Stimulated activated CD8-positive, alpha-beta memory T cell treated with anti-CD3 and anti-CD28 coated beads, Interleukin-12 subunit alpha, Interleukin-12 subunit beta, amount 100 ng/mL, for 1 hour (primary cell): Measurements from ENCODE around the gene FHL3.
"Not testable (repeated sequence)": the region's sequence is repeated elsewhere in the genome, so short reads cannot be mapped to it uniquely, and the experiment has no call there.

ENCODE experiments used
- DNase-seq: peaks from one replicate; pipeline ENCODE4 v3.0.0-alpha.2; 2020; ENCODE audit warnings: low read depth

Gene FHL3

DNA sequence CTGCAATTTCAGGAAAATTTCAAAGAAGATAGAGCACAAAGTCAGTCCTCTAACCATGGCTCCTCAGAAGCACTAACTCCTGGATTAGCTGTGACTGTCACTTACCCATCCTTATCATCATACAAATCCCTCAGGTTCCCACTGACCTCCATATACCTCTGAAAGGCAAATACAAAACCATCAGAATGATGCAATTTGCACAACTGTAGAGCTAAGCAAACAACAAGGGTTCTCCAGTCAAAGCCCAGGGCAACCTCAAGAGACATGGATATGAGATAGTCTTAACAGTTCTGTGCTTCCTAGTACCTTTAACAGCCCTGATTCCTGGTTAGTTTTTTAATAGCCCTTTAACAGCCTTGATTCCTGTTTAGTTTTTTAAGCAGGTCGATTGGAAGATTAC, 17.6 kb downstream of the FHL3 start:
- no peak for DNase-seq

DNA sequence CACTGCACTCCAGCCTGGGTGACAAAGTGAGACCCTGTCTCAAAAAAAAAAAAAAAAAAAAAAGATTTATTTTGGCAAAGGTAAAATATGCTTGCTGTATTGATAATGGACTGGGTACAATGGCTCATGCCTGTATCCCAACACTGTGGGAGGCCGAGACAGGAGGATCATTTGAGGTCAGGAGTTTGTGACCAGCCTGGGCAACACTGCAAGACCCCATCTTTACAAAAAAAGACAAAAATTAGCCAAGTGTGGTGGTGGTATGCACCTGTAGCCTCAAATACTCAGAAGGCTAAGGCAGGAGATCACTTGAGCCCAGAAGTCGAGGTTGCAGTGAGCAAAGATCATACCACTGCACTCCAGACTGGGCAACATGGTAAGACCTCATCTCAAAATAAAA, 21.8 kb downstream of the FHL3 start:
- no peak for DNase-seq

DNA sequence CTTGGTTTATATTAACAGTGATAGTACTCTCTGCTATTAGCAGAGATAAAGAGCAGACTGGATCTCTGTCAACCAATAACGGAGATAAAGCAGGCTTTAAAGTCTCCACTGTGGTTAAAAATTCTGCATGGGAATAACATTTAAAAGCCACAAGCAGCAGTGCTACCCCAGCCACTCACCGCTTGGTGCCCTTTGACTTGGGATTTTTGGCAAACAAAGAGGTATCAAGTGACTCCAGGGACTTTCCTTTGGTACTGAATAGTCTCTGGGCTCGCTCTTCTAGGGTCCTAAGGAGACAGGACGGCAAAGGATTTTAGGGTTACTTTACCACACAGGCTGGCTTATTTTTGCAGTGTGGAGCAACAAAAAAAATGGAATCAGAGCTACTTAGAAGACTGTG, 26.8 kb downstream of the FHL3 start:
- DNase-seq: no peak

DNA sequence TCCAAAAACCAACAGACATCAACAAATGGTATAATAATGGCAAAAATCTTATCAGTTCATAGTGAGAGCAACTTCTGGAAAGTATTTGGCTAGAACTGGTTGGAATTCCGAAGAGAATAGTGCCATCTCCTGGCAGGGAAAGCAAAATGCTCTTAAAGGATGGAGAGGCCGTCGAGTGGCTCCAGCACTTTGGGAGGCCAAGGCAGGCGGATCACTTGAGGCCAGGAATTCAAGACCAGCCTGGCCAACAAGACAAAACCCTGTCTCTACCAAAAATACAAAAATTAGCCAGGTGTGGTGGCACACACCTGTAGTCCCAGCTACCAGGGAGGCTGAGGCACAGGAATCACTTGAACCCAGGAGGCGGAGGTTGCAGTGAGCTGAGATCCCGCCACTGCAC, 30.2 kb downstream of the FHL3 start:
- not testable (repeated sequence) for DNase-seq

DNA sequence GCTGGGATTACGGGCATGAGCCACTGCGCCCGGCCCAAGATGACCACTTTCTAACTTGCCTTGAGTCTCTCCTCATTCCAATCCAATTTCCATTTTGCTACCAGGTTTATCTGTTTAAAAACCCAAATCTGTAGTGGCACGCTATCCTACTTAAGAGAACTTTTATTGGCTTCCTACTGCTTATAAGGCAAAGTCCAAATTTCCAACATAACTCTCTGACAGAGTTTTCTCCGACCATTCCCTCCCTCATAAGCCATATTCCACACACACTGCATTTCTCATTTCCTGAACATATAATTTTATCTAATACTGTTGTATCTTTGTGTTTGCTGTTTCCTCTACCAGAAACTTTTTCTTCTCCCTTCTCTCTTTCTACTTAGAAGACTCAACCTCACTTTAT, 30.7 kb downstream of the FHL3 start:
- no peak for DNase-seq

DNA sequence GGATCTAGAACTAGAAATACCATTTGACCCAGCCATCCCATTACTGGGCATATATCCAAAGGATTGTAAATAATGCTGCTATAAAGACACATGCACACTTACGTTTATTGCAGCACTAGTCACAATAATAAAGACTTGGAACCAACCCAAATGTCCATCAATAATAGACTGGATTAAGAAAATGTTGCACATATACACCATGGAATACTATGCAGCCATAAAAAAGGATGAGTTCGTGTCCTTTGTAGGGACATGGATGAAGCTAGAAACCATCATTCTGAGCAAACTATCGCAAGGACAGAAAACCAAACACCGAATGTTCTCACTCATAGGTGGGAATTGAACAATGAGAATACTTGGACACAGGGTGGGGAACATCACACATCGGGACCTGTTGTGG, 31.6 kb downstream of the FHL3 start:
- not testable (repeated sequence) for DNase-seq

DNA sequence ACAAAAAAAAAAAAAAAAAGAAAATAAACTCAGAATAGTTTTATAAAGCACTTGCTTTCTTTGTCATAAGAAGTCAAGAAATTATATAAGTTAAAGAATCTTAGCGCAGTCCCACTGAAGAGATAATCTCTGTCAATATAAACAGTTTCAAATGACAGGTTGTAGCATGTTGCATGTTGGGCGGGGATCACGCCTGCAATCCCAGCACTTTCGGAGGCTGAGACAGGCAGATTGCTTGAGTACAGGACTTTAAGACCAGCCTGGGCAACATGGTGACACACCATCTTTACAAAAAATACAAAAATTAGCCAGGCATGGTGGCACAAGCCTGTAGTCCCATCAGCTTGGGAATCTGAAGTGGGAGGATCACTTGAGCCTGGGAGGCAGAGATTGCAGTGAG, 40.0 kb downstream of the FHL3 start:
- no peak for DNase-seq

DNA sequence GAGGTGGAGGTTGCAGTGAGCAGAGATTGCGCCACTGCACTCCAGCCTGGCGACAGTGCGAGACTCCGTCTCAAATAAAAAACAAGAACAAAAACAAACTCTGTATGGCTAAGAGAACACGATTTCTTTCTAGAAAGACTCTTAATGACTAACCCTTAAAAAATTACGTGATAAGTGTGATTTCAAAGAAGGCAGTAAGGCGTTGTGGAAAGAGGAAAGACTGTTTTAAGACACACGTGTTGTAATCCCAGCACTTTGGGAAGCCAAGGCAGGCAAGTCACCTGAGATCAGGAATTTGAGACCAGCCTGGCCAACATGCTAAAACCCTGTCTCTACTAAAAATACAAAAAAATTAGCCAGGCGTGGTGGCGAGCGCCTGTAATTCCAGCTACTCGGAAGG, 41.2 kb downstream of the FHL3 start:
- not testable (repeated sequence) for DNase-seq

DNA sequence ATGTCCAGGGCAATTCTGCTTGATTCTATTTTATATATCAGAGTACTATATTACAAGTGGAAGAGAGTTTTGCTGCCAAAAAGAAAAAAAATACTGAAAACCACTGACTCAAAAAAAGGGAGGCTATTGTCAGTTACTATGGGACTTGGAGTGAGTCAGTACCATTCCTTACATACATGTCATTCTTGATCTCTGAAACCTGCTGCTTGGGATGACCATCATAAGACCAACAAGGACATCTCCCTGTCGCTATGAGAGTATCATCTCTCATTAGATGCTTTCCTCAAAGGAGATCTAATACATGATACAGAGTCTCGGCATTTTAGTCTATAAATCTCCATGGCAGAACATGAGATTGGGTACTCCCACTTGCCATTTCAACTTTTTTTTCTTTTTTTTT, 46.6 kb downstream of the FHL3 start:
- DNase-seq: no peak

DNA sequence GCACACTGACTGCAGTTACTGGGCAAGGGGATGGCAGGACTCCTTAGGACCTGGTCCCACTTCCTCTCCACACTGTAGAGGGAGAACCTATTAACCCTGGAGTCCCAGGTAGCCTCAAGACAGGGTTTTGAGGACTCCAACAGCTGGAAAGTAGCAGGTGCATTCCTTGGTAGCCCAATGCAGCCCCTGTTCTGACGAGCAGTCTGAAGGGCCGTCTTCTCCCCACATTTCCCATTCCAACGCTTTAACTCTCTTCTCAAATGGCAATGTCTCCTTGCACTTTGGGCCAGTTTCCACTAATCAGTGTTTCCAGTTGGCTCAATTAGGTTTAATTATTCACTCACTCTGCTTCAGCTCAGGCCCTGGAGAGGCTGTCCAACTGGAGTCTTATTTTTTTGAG, 49.6 kb downstream of the FHL3 start:
- no peak for DNase-seq

DNA sequence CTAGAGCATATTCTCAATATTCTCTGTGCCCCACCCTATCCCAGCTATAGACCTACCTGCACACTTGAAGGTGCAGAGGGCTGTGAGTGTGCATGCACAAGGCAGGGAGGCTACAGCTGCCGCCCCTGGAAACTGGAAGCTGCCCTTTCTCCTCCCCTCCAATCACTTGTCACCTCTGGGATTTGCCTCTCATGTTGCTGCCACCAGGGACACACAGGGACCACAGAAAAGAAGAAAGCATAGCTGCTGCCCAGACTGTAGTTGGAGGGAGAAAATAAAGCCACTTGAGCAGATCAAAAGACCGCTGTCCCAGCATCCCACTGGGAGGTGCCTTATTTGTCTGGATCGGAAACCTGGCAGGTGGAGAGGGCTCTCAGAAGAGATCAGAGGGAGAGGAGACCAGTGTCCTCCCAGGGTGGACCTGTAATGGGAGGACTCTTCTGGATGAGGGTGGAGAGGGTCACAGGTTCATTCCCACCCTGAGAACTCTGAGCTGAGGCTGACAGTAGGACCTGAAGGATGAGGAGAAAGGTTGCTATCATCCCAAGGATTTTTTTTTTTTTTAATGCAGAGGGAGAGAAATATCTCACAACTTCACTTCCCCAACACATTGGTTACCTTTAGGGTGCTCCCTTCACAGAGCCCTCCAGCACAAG, 50.9 kb downstream of the FHL3 start:
- no peak for DNase-seq

DNA sequence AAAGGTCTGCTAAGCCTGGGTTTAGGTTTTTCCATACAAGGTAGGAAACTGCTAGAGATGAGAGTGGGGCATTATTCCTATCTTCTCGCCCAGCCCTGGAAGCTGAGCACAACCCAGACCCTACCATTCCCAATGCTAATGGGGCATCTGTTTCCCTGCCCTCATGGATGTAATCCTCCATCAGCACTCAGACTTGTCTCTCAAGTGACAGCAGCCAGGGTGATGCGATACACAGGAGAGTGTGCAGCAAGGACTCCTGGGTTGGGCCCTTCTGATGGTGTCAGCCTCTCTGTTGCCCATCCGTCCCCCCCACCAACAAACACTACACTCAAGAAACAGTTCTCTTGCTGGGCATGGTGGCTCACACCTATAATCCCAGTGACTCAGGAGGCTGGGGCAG, 52.6 kb downstream of the FHL3 start:
- DNase-seq: no peak

DNA sequence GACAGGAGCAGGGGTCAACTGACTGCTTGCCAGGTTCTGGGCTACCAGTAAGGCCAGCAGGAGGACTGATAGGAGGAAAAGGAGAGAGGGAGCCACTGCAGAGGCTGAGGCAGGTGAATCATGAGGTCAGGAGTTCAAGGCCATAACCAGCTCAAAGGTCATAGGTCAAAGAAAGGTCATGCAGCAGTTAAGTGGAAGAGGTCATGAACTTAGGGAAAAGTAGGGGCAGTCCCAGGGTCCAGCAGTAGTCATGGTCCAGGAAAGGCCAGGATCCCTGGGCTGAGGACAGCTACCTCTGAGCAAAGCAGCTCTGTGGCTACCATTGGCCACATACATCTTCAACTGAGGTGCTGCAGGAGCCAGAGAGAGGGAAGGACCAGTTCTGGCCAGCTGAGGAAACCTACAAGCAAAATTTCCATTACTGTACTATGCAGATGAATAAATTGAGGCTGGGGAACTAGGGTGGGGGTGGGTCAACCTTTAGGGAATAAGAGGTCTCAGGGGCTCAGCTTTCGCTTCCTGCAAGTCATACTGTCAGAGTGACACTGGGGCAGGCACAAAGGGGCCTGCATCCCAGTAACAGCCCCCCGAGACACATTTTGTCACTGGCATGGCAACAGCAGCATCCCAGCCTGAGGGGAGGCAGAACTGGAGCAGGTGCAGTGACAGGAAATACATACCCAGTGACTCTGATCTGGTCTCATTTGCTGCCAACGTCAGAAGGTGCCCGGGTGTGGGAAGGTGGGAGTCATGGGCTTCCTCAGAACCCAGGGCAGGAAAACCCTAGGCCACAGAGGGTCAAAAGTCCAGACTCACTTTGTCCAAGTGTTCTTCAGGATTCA, 53.3 kb downstream of the FHL3 start:
- no peak for DNase-seq

DNA sequence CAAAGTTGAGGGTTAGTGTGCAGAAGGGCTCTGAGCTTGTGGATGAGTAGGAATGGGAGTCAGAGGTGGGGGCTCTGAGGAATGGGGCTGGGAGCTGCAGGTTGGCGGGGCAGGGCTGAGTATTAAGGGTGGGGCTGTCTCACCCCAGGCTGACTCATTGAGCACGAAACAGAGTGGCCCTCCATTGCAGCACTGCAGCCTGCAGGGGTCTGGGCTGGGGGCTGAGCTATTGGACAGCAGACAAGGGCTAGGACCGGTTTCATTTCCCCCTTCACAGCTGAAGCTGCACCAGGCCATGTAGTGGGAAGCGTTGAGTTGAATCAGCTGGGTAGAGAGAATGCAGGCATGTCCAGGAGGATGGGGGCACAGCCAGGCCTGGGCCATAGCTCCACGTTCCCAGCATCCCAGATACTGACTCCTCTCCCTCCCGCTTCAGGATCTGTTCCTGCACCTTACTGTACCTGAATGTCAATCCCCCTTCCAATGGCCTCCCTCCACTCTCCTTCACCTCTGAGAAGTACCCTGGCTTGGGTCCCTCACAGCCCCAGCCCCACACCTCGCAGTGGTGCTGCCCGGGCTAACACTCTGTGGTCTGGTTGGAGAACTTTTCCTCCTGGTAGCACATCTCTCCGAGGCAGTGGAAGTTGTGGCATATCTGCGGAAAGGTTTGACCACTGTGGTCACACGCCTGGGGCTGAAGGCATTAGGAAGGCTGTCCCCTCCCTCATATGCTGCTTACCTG, 54.1 kb downstream of the FHL3 start:
- DNase-seq: no peak

DNA sequence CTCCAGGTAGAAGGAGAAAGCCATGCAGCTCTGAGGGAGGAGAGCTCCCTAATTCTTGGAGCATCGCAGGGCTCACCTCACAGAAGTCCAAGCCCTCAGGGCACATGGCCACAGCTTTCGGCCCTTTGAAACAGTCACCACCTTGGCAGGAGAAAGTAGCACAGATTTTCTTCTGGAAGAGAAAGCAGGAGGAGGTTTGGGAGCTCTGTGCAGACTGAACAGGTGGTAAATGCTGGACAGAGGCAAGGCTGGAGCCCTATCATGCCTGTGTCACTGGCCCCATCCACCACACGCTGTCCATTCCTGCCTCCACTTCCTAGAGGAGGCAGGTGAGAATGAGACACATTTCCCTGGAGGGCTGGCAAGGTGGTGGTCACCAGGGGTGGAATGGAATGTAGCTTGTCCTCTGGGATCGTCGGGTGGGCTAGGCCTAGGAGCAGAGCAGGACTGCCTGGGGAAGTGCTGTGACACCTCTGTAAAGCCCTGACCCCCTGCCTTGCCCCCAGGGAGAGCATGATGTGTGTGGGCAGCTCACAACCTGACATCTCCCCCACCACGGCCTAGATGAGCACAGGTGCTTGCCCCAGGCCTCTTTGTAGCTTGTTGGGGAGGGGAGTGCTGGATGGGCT, 55.7 kb downstream of the FHL3 start:
- DNase-seq: no peak

DNA sequence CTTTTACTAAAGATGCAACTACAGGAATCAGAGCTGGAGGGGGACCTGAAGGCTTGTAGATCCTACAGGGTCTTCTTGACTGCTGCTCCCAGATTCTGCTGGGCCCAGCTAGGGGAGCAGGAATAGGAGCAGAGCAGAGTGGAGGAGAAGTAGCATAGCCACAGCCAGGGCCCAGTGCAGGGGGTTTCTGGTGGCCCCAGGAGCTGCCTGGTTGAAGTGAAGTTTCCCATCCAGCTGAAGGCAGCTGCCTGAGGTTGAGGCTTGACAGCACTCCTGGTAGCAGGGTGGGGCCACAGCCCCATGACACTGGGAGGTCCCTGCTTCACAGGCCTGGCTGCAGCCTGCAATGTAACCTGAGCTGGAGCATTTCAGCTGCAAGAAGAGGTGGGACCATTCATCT, 56.5 kb downstream of the FHL3 start:
- DNase-seq: no peak

DNA sequence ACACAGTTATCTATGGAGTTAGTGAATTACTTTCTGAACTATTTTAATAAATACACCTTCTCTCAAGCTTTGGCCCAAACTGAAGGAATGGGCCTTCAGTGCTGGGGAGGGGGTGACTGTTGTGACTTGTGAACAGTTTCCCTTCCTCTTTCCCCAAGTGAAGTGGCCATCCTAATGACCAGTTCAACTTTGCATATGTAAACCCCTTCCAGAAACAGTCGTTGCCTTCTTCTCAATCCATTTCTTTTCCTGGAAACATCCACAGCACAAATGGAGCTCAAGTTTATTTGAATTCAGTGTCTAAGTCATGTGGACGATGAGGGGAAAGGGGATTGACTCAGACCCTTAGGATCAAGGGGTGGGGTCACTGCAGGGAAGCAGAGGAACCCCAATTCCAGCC, 57.1 kb downstream of the FHL3 start:
- DNase-seq: no peak

DNA sequence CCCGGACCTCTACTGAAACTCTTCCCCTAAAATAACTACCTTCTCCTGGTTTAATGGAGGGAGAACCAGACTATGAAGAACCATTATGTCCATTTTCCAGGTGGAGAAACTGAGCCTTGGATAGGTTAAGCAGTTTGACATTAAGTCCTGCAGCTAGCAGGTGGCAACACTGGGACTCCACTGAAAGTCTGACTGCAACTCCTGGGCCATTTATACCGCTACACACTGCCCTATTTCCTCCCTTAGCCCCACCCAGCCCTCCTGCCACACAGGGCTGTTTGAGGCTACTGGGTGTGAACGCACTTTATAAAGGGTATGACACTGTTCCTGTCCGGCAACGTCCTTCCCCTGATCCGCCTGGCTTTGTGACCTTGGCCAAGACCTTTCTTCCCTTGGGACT, 58.0 kb downstream of the FHL3 start:
- DNase-seq: no peak
